Right ventricle myocardium inferior (tissue), 1 donor: ENCODE measurements around the gene ZNF763. TPM values are rescaled to one million over a fixed set of nuclear protein-coding genes. Genes with fewer than 3 reads are reported as not detected.

Experiments used
- total RNA-seq: library from RNA; stranded (reverse); fragmentation: NEBNext Ultra II Directional; extraction: Animal tissue kit (Norgen Biotek cat#: 25700); gene quantifications from one replicate; pipeline ENCODE4 v1.2.1, GENCODE V29; 2021
- donor health status: DM: no; HTN: yes; CAD: no; lungs with severe emphysema.

ZNF763 gene
- total RNA-seq, 1 donor from 2014 or later = 2.6 TPM

Other genes with a start within 250 kb of the ZNF763 start
- gene ZNF823, start 226.1 kb upstream of the ZNF763 start, total RNA-seq = 4.2 TPM
- gene ZNF441, start 198.0 kb upstream of the ZNF763 start, total RNA-seq = 4.2 TPM
- 2.8 TPM for gene ZNF491, start 166.5 kb upstream of the ZNF763 start, total RNA-seq
- gene ZNF440, start 150.8 kb upstream of the ZNF763 start, total RNA-seq = 4.4 TPM
- gene ZNF439, start 116.3 kb upstream of the ZNF763 start, total RNA-seq = 3.4 TPM
- 3.6 TPM for gene ZNF69, start 77.3 kb upstream of the ZNF763 start, total RNA-seq
- gene ZNF700, start 39.9 kb upstream of the ZNF763 start, total RNA-seq = 4.1 TPM
- gene ZNF433, start 70.6 kb downstream of the ZNF763 start, total RNA-seq = 2.6 TPM
- 0.32 TPM for gene ZNF878, start 87.9 kb downstream of the ZNF763 start, total RNA-seq
- gene ZNF844, start 99.7 kb downstream of the ZNF763 start, total RNA-seq = 14.3 TPM
- gene ZNF20, start 175.3 kb downstream of the ZNF763 start, total RNA-seq = 1.1 TPM
- gene ZNF625, start 191.7 kb downstream of the ZNF763 start, total RNA-seq = 5.0 TPM
- 3.8 TPM for gene ZNF136, start 198.1 kb downstream of the ZNF763 start, total RNA-seq